T-cell (primary cell): Measurements from ENCODE around the gene CHID1. TPM values are rescaled to one million over a fixed set of nuclear protein-coding genes. Genes with fewer than 3 reads are reported as not detected.

ENCODE experiments used
- ATAC-seq, 4 experiments: fragments of 200-7000 bp in 3 of 4; fragments of 150-1000 bp in 1 of 4; cut with Tn5 transposase; replicated peaks in 1 of 4; 1 replicate in 3 of 4; 2 replicates in 1 of 4; pipeline ENCODE4 v1.10.0; 2021; ENCODE audit warnings: moderate library complexity in 3 of 4, mild to moderate bottlenecking in 2 of 4, moderate number of reproducible peaks in 1 of 4
- CTCF ChIA-PET, 2 donors: fragments of 300-600 bp; sonication (Branson Sonifier 250); formaldehyde crosslinking; loops; one replicate each; lab custom pipeline; 2022; ENCODE audit warnings: antibody characterized with exemption in 2 of 2; lab: Charles Lee
- POLR2A ChIA-PET, 2 donors: fragments of 300-600 bp; sonication (Branson Sonifier 250); formaldehyde crosslinking; loops; one replicate each; lab custom pipeline; 2022; ENCODE audit warnings: antibody characterized with exemption in 2 of 2; lab: Charles Lee
- DNase-seq, 35 experiments: peaks; one replicate each; pipeline versions ENCODE4 v3.0.0 to v3.0.0-alpha.2; 2013 to 2023
- H3K27ac ChIP-seq: one replicate; pipeline ENCODE4 v1.5.1; 2013; ENCODE audit warnings: low read length
- H3K27me3 ChIP-seq, 2 experiments: replicated peaks in 1 of 2; 1 replicate in 1 of 2; 2 replicates in 1 of 2; pipeline versions ENCODE4 v1.6.1 to v1.7.0; 2013; ENCODE audit warnings: low read length in 1 of 2, mixed read lengths in 1 of 2; ENCODE audit not compliant: control insufficient read depth in 2 of 2, insufficient read depth in 2 of 2; ENCODE audit errors: extremely low read depth in 1 of 2
- H3K36me3 ChIP-seq, 2 donors: 1 replicate in 1 of 2; 2 replicates in 1 of 2; pipeline versions ENCODE4 v1.6.1 to v1.7.0; 2013; ENCODE audit warnings: low read length in 1 of 2; ENCODE audit not compliant: control insufficient read depth in 2 of 2, insufficient read depth in 1 of 2; ENCODE audit errors: extremely low read depth in 1 of 2
- H3K4me1 ChIP-seq, 2 experiments: 1 replicate in 1 of 2; 2 replicates in 1 of 2; pipeline versions ENCODE4 v1.6.1 to v1.7.0; 2013; ENCODE audit warnings: low read length in 2 of 2, mixed read lengths in 1 of 2; ENCODE audit not compliant: insufficient read depth in 2 of 2, control insufficient read depth in 1 of 2; ENCODE audit errors: extremely low read depth in 1 of 2
- H3K4me3 ChIP-seq, 2 donors: 1 replicate in 1 of 2; 2 replicates in 1 of 2; pipeline versions ENCODE4 v1.5.1 to v1.7.0; 2013; ENCODE audit warnings: mild to moderate bottlenecking in 2 of 2, low read length in 1 of 2, moderate library complexity in 1 of 2; ENCODE audit not compliant: control insufficient read depth in 1 of 2; ENCODE audit errors: extremely low read depth in 1 of 2
- H3K9me3 ChIP-seq: 2 replicates; pipeline ENCODE4 v1.7.0; 2013
- H3K27ac Mint-ChIP-seq, 2 donors: one replicate each; pipeline ENCODE4 v1.8.0; 2020 to 2021; ENCODE audit warnings: mild to moderate bottlenecking in 2 of 2, mixed read lengths in 2 of 2
- H3K27me3 Mint-ChIP-seq, 2 donors: one replicate each; pipeline ENCODE4 v1.8.0; 2021 to 2022; ENCODE audit warnings: mixed read lengths in 2 of 2
- H3K36me3 Mint-ChIP-seq: one replicate; pipeline ENCODE4 v1.8.0; 2021; ENCODE audit warnings: mixed read lengths
- H3K4me1 Mint-ChIP-seq, 3 donors: one replicate each; pipeline ENCODE4 v1.8.0; 2020 to 2022; ENCODE audit warnings: mixed read lengths in 3 of 3, mild to moderate bottlenecking in 1 of 3
- H3K4me3 Mint-ChIP-seq, 3 donors: one replicate each; pipeline ENCODE4 v1.8.0; 2020 to 2022; ENCODE audit warnings: mild to moderate bottlenecking in 3 of 3, mixed read lengths in 3 of 3, moderate library complexity in 3 of 3
- H3K9me3 Mint-ChIP-seq, 3 donors: one replicate each; pipeline ENCODE4 v1.8.0; 2020 to 2022; ENCODE audit warnings: mixed read lengths in 3 of 3
- WGBS: methylation state at CpG from one replicate; pipeline ENCODE4 v1.1.5; 2013; ENCODE audit warnings: missing lambda C conversion rate; ENCODE audit not compliant: insufficient coverage; 5-methylcytosine and 5-hydroxymethylcytosine counted together
- total RNA-seq, 35 experiments: library from RNA in 6 of 35; stranded (reverse) in 6 of 35; fragments of 120-200 nt in 1 of 35; gene quantifications; one replicate each; pipeline versions ENCODE4 v1.2.1 to v1.2.4 and lab custom pipeline; 2013 to 2026

Gene CHID1
- total RNA-seq, 5 donors from 2014 or later (not counting 1 experiment from before 2014, with no cell fraction given), result 39.0 to 68.4 (median 51.2) TPM

DNA sequence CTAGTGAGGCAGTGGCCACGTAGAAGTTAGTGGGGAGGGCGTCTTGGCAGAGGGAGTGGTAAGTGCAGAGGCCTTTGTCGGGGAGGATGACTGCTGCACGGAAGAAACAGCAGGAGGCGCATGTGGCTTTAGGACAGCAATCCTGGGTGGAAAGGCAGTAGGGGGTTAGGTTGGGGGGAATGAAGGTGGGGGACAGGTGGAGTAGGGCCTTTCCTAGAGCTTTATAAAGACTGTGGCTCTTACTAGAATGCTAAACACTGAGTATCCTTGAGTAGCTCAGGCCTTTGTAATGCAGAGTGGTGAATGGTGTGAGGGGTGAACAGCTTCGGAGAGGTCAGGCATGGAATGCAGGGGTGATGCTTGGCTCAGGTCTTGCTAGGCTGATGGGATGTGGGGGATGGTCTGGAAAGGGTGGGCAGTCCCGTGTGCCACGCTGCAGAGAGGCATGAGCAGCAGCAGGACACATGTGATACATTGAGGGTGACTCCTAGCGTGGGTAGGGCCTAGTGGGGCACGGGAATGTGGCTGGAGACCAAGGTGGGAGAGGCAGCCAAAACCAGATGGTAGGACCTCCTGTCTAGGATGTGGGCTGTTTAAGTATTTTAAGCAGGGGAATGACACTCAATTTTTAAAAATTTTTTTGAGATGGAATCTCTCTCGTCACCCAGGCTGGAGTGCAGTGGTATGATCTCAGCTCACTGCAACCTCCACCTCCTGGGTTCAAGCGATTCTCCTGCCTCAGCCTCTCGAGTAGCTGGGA, 34.3 kb upstream of the CHID1 start:
- no peaks in the 10 kb centered on the region for H3K27me3 ChIP-seq
- POLR2A ChIA-PET, result no interaction called here
- H3K4me3 ChIP-seq, result no peak overlapping the region
- H3K36me3 ChIP-seq, result peaks cover 6 to 14% of the 10 kb centered on the region in 2 donors
- ATAC-seq (no peak), DNase-seq (no peak)
- CTCF ChIA-PET, result no interaction called here
- Mint-ChIP-seq H3K4me3 (no peak overlapping the region), H3K36me3 (peaks cover 55% of the 10 kb centered on the region), H3K27me3 (no peaks in the 10 kb centered on the region), H3K4me1 (peaks cover 29 to 45% (median 33%) of the 10 kb centered on the region in 3 donors), H3K27ac (no peak overlapping the region), H3K9me3 (peaks cover 4 to 7% (median 5%) of the 10 kb centered on the region in 3 donors)
- H3K4me1 ChIP-seq, result peaks cover 0 to 9% of the 10 kb centered on the region in 2 experiments
- 80% methylated on average over 10 of the region's 13 CpGs for WGBS
- H3K9me3 ChIP-seq, result no peaks in the 10 kb centered on the region
- H3K27ac ChIP-seq, result no peak overlapping the region

DNA sequence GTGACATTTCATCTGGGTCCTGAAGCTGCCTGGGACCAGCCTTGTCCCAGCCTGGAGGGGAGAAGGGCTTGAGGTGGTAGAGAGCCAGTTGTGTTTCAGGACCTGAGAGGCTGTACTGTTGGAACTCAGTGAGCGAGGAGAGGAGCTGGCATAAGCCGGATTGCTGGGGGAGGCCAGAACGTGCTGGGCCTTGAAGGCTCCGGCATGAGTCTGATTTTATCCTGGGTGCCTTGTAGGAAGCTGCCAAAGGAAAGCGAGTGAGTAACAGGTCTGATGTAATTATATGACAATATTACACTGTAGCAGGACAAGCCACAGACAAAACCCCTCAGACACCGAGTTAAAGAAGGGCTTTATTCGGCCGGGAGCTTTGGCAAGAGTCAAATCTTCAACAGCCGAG, 32.2 kb upstream of the CHID1 start:
- H3K4me1 ChIP-seq, result peaks cover 0 to 16% of the 10 kb centered on the region in 2 experiments
- H3K27me3 ChIP-seq, result no peaks in the 10 kb centered on the region
- no peak overlapping the region for H3K27ac ChIP-seq
- ChIA-PET POLR2A (no interaction called here), CTCF (no interaction called here)
- WGBS, result 100% methylated on average over 1 of the region's 9 CpGs
- peaks cover 38% of the 10 kb centered on the region for H3K36me3 Mint-ChIP-seq
- no peak overlapping the region for H3K4me3 ChIP-seq
- peaks cover 6 to 16% of the 10 kb centered on the region in 2 donors for H3K36me3 ChIP-seq
- H3K9me3 ChIP-seq, result no peaks in the 10 kb centered on the region
- no peaks in the 10 kb centered on the region for H3K27me3 Mint-ChIP-seq
- peaks cover 41 to 62% (median 47%) of the 10 kb centered on the region in 3 donors for H3K4me1 Mint-ChIP-seq
- H3K9me3 Mint-ChIP-seq, result peaks cover 1% of the 10 kb centered on the region in 3 donors
- no peak overlapping the region for H3K4me3 Mint-ChIP-seq
- no peak overlapping the region for H3K27ac Mint-ChIP-seq
- DNase-seq (no peak), ATAC-seq (no peak)

DNA sequence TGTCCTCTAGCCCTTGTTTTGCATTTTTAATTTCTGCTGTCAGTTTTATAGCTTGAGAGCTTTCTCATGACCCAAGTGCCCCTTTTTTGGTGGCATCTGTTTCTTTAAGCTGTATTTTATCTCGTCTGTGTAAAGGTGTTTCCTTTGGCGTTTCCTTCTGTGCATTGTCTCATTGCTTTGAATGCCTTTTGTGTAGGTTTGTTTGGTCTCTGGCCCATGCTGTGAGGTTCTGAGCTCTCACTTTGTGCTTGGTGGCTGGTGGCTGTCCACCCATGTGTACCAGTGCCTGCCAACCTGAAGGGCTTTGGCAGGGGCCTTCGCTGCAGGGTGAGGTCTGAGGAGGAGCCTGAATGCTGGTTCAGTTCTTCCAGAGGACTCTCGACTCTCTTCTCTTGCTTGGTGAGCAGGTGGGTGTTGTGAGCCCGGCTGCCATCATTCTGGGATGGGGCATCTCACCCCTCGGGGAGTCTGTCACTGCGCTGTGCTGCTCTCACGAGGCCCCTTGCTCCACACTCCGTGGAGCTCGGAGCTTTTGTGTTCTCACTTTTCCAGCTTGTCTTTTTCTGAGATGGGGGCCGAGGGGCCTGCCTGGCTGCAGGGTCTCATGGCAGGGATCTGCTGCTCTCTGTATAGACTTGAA, 30.0 kb upstream of the CHID1 start:
- H3K4me1 ChIP-seq, result peaks cover 6 to 34% of the 10 kb centered on the region in 2 experiments
- H3K9me3 ChIP-seq, result no peaks in the 10 kb centered on the region
- peaks cover 27% of the 10 kb centered on the region for H3K36me3 Mint-ChIP-seq
- 73% methylated on average over 9 of the region's 11 CpGs for WGBS
- H3K36me3 ChIP-seq, result peaks cover 6 to 13% of the 10 kb centered on the region in 2 donors
- no peaks in the 10 kb centered on the region for H3K9me3 Mint-ChIP-seq
- peak overlapping the region; percentile 71 to 80 for H3K27ac Mint-ChIP-seq
- ChIA-PET POLR2A (no interaction called here), CTCF (interaction anchor here in 1 of 2 donors (1.0 kb wide), 1 partner anchor 112 kb away, joined by 3 read pairs; no protein-coding TSS in a partner anchor)
- ATAC-seq (no peak), DNase-seq (no peak)
- no peak overlapping the region for H3K4me3 ChIP-seq
- peaks cover 56 to 62% (median 60%) of the 10 kb centered on the region in 3 donors for H3K4me1 Mint-ChIP-seq
- H3K27ac ChIP-seq, result no peak overlapping the region
- H3K27me3 Mint-ChIP-seq, result no peaks in the 10 kb centered on the region
- peak overlapping the region in 2 of 3 donors; percentile 15 to 45 for H3K4me3 Mint-ChIP-seq
- no peaks in the 10 kb centered on the region for H3K27me3 ChIP-seq

DNA sequence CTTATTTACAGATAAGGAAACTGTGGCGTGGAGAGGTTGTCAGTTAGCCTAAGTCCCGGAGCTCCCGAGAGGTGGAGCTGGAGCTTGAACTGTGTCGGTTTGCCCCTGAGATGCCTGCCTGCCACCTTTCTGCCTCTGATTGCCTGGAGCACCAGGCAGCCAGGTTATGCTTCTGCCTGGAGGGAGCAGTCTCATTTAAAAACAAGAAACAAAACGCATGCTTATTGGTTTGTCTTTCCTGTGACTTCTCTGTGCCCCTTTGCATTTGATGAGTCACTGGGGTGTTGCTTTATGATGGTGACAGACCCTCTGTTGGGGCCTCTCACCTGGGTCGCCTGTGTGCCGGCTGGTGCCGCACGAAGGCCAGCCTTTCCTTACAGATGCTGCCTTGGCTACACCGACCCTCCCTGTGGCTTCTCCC, 27.2 kb upstream of the CHID1 start:
- Histone ChIP-seq H3K9me3 (no peaks in the 10 kb centered on the region), H3K27ac (no peak overlapping the region), H3K27me3 (no peaks in the 10 kb centered on the region), H3K4me1 (peaks cover 6 to 51% of the 10 kb centered on the region in 2 experiments), H3K4me3 (no peak overlapping the region), H3K36me3 (peaks cover 0 to 3% of the 10 kb centered on the region in 2 donors)
- DNase-seq (no peak), ATAC-seq (peak in 1 of 4 experiments; percentile 42)
- WGBS, result 89% methylated on average over 1 of the region's 10 CpGs
- Mint-ChIP-seq H3K27me3 (no peaks in the 10 kb centered on the region), H3K9me3 (no peaks in the 10 kb centered on the region), H3K27ac (peak overlapping the region in 1 of 2 donors; percentile 52), H3K4me1 (peaks cover 52 to 67% (median 67%) of the 10 kb centered on the region in 3 donors), H3K36me3 (peaks cover 6% of the 10 kb centered on the region), H3K4me3 (peak overlapping the region in 1 of 3 donors; percentile 16)
- ChIA-PET CTCF (no interaction called here), POLR2A (no interaction called here)

DNA sequence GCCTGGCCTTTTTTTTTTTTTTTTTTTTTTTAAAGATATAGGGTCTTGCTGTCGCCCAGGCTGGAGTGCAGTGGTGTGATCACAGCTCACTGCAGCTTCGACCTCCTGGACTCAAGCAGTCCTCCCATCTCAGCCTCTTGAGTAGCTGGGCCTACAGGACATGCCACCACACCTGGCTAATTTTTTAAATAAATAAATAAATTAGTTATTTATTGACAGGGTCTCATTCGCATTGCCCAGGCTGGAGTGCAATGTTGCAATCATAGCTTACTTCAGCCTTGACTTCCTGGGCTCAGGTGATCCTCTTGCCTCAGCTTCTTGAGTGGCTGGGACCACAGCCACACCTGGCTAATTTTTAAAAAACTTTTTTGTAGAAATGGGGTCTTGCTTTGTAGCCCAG, 25.6 kb upstream of the CHID1 start:
- Mint-ChIP-seq H3K27ac (no peak overlapping the region), H3K36me3 (peaks cover 5% of the 10 kb centered on the region), H3K9me3 (no peaks in the 10 kb centered on the region), H3K4me1 (peaks cover 49 to 72% (median 70%) of the 10 kb centered on the region in 3 donors), H3K4me3 (peak overlapping the region in 1 of 3 donors; percentile 32), H3K27me3 (no peaks in the 10 kb centered on the region)
- Histone ChIP-seq H3K27ac (no peak overlapping the region), H3K9me3 (no peaks in the 10 kb centered on the region), H3K27me3 (no peaks in the 10 kb centered on the region), H3K4me1 (peaks cover 8 to 56% of the 10 kb centered on the region in 2 experiments), H3K4me3 (no peak overlapping the region), H3K36me3 (peaks cover 0 to 3% of the 10 kb centered on the region in 2 donors)
- ChIA-PET POLR2A (no interaction called here), CTCF (interaction anchor here in 1 of 2 donors (0.6 kb wide), 1 partner anchor 17 kb away, joined by 3 read pairs; no protein-coding TSS in a partner anchor)
- DNase-seq, result no peak
- no peak for ATAC-seq
- whole genome bisulfite sequencing, result 100% methylated on average over 1 of the region's 3 CpGs

DNA sequence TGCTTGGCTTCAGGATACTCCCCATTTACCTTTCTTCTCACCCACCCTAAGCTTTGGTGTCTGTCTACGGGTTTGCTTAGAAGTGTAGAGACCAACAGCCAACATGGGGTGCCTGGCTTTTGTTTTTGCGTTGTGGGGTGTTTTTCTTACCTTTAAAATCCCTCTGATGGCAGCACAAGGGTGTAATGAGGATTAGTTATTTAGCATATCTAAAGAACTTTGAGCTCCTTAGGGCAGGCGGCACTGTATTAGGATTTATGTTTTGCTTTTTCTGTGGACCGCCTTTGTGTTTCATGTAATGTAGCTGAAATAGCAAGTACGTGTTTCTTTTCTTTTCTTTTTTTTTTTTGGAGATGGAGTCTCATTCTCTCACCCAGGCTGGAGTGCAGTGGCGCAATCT, 23.9 kb upstream of the CHID1 start:
- Histone ChIP-seq H3K4me3 (no peak overlapping the region), H3K4me1 (peaks cover 11 to 49% of the 10 kb centered on the region in 2 experiments), H3K27me3 (no peaks in the 10 kb centered on the region), H3K27ac (no peak overlapping the region), H3K36me3 (peaks cover 0 to 3% of the 10 kb centered on the region in 2 donors), H3K9me3 (no peaks in the 10 kb centered on the region)
- Mint-ChIP-seq H3K4me1 (peaks cover 40 to 70% (median 64%) of the 10 kb centered on the region in 3 donors), H3K36me3 (peaks cover 4% of the 10 kb centered on the region), H3K9me3 (no peaks in the 10 kb centered on the region), H3K27me3 (no peaks in the 10 kb centered on the region), H3K4me3 (peak overlapping the region in 1 of 3 donors; percentile 32), H3K27ac (no peak overlapping the region)
- DNase-seq (no peak), ATAC-seq (no peak)
- 80% methylated on average over 1 of the region's 6 CpGs for WGBS
- POLR2A ChIA-PET, result no interaction called here
- CTCF ChIA-PET, result no interaction called here
